ENCODE measurements around the gene C13orf42.

The C13orf42 gene

GRCh38 chr13:51064753-51065152 lies 46.3 kb downstream of the C13orf42 start:
- no peak for DNase-seq

GRCh38 chr13:51063909-51064308 lies 47.2 kb downstream of the C13orf42 start:
- no peak for DNase-seq

GRCh38 chr13:51058461-51059167 lies 52.5 kb downstream of the C13orf42 start:
- DNase-seq, result no peak

GRCh38 chr13:51057906-51058305 lies 53.2 kb downstream of the C13orf42 start:
- no peak for DNase-seq

- no peak for DNase-seq
Measured at GRCh38 chr13:51057001-51057400, 54.1 kb downstream of the C13orf42 start.

- DNase-seq, result no peak
Measured at GRCh38 chr13:51052581-51052980, 58.5 kb downstream of the C13orf42 start.

GRCh38 chr13:51050021-51050830 lies 60.8 kb downstream of the C13orf42 start:
- DNase-seq, result no peak

- DNase-seq, result no peak
Measured at GRCh38 chr13:51048616-51049015, 62.5 kb downstream of the C13orf42 start.

- no peak for DNase-seq
Measured at GRCh38 chr13:51048166-51048461, 63.0 kb downstream of the C13orf42 start.

- no peak for DNase-seq
Measured at GRCh38 chr13:51047434-51048165, 63.5 kb downstream of the C13orf42 start.

GRCh38 chr13:51045451-51045850 lies 65.6 kb downstream of the C13orf42 start:
- no peak for DNase-seq

- DNase-seq, result no peak
Measured at GRCh38 chr13:51044023-51044665, 66.9 kb downstream of the C13orf42 start.

- no peak for DNase-seq
Measured at GRCh38 chr13:51043310-51043709, 67.8 kb downstream of the C13orf42 start.

- no peak for DNase-seq
Measured at GRCh38 chr13:51041710-51042109, 69.4 kb downstream of the C13orf42 start.

GRCh38 chr13:51041126-51041525 lies 69.9 kb downstream of the C13orf42 start:
- DNase-seq, result no peak

- no peak for DNase-seq
Measured at GRCh38 chr13:51040431-51040830, 70.6 kb downstream of the C13orf42 start.

- DNase-seq, result no peak
Measured at GRCh38 chr13:51036418-51036817, 74.7 kb downstream of the C13orf42 start.

GRCh38 chr13:51035978-51036377 lies 75.1 kb downstream of the C13orf42 start:
- no peak for DNase-seq

- no peak for DNase-seq
Measured at GRCh38 chr13:51035469-51035868, 75.6 kb downstream of the C13orf42 start.

- no peak for DNase-seq
Measured at GRCh38 chr13:51034906-51035305, 76.2 kb downstream of the C13orf42 start.

GRCh38 chr13:51033421-51034185 lies 77.5 kb downstream of the C13orf42 start:
- DNase-seq, result no peak

- DNase-seq, result no peak
Measured at GRCh38 chr13:51032831-51033230, 78.2 kb downstream of the C13orf42 start.

All from CD4-positive, alpha-beta T cell treated with Interleukin-17A for 4 hours (primary cell).